Activated naive CD8-positive, alpha-beta T cell treated with anti-CD3 and anti-CD28 coated beads, Interleukin-2, amount 10 ng/mL, durations not matched to agents 7 days and 5 days (primary cell): ENCODE data around the gene TSPAN4. TPM values are rescaled to one million over a fixed set of nuclear protein-coding genes. Genes with fewer than 3 reads are reported as not detected.

Experiments
- ATAC-seq: fragments of 150-1000 bp; cut with Tn5 transposase; one replicate; pipeline ENCODE4 v1.10.0; 2021; ENCODE audit warnings: low read depth, moderate library complexity
- POLR2A ChIA-PET: fragments of 350-600 bp; sonication (Branson Sonifier 250); formaldehyde crosslinking; loops from one replicate; lab custom pipeline; 2021; ENCODE audit warnings: antibody characterized with exemption; lab: Charles Lee
- DNase-seq: peaks from one replicate; pipeline ENCODE4 v3.0.0; 2021
- H3K27ac Mint-ChIP-seq: one replicate; pipeline ENCODE4 v1.8.0; 2022; ENCODE audit warnings: mild to moderate bottlenecking, mixed read lengths
- H3K27me3 Mint-ChIP-seq: one replicate; pipeline ENCODE4 v1.8.0; 2022; ENCODE audit warnings: mild to moderate bottlenecking, moderate library complexity, mixed read lengths
- H3K36me3 Mint-ChIP-seq: one replicate; pipeline ENCODE4 v1.8.0; 2021; ENCODE audit warnings: mild to moderate bottlenecking, mixed read lengths
- H3K4me1 Mint-ChIP-seq: one replicate; pipeline ENCODE4 v1.8.0; 2021; ENCODE audit warnings: mixed read lengths
- H3K4me3 Mint-ChIP-seq: one replicate; pipeline ENCODE4 v1.8.0; 2022; ENCODE audit warnings: mild to moderate bottlenecking, moderate library complexity, mixed read lengths
- H3K9me3 Mint-ChIP-seq: one replicate; pipeline ENCODE4 v1.8.0; 2021; ENCODE audit warnings: mixed read lengths
- total RNA-seq, 2 experiments: library from RNA; stranded (reverse); gene quantifications; one replicate each; pipeline ENCODE4 v1.2.3, GENCODE V29; 2021

The TSPAN4 gene
- total RNA-seq, 2 experiments from 2014 or later, result 19.0 to 20.3 TPM

GRCh38 chr11:810040-810567 is 32.5 kb upstream of the TSPAN4 start:
- H3K27ac Mint-ChIP-seq, result peak overlapping the region; percentile 97
- DNase-seq (no peak), ATAC-seq (peak; percentile 8)
- H3K36me3 Mint-ChIP-seq, result peaks cover 14% of the 10 kb centered on the region
- H3K27me3 Mint-ChIP-seq, result no peaks in the 10 kb centered on the region
- H3K4me1 Mint-ChIP-seq, result peaks cover 27% of the 10 kb centered on the region
- peak overlapping the region; percentile 91 for H3K4me3 Mint-ChIP-seq
- POLR2A ChIA-PET, result interaction anchor here (0.6 to 2.9 kb wide), 14 partner anchors 9 to 303 kb away, joined by 3 to 51 read pairs (median 6); partner anchors contain the start of genes CD151, CRACR2B, PNPLA2 and RNH1
- no peaks in the 10 kb centered on the region for H3K9me3 Mint-ChIP-seq

- peaks cover 26% of the 10 kb centered on the region for H3K4me1 Mint-ChIP-seq
- H3K36me3 Mint-ChIP-seq, result peaks cover 14% of the 10 kb centered on the region
- POLR2A ChIA-PET, result interaction anchor here (0.8 to 1.3 kb wide), 2 partner anchors 8 to 30 kb away, joined by 3 to 21 read pairs; partner anchors contain the start of gene PNPLA2
- H3K27ac Mint-ChIP-seq, result peak overlapping the region; percentile 79
- no peak for DNase-seq
- no peak for ATAC-seq
- H3K27me3 Mint-ChIP-seq, result no peaks in the 10 kb centered on the region
- H3K9me3 Mint-ChIP-seq, result no peaks in the 10 kb centered on the region
- peak overlapping the region; percentile 91 for H3K4me3 Mint-ChIP-seq
Observed at GRCh38 chr11:811446-812245, 31.0 kb upstream of the TSPAN4 start.

- no peak for DNase-seq
- POLR2A ChIA-PET, result interaction anchor here (1.1 kb wide), 1 partner anchor 20 kb away, joined by 4 read pairs; the partner anchor contains the start of gene CD151
- no peak for ATAC-seq
- no peaks in the 10 kb centered on the region for H3K27me3 Mint-ChIP-seq
- H3K4me1 Mint-ChIP-seq, result peaks cover 26% of the 10 kb centered on the region
- H3K27ac Mint-ChIP-seq, result peak overlapping the region; percentile 45
- H3K4me3 Mint-ChIP-seq, result no peak overlapping the region
- no peaks in the 10 kb centered on the region for H3K9me3 Mint-ChIP-seq
- peaks cover 14% of the 10 kb centered on the region for H3K36me3 Mint-ChIP-seq
Observed at GRCh38 chr11:812390-812789, 30.3 kb upstream of the TSPAN4 start.

GRCh38 chr11:813072-813455 is 29.6 kb upstream of the TSPAN4 start:
- DNase-seq, result no peak
- H3K4me3 Mint-ChIP-seq, result no peak overlapping the region
- no peak for ATAC-seq
- POLR2A ChIA-PET, result interaction anchor here (1.1 kb wide), 1 partner anchor 20 kb away, joined by 4 read pairs; the partner anchor contains the start of gene CD151
- peaks cover 14% of the 10 kb centered on the region for H3K36me3 Mint-ChIP-seq
- H3K9me3 Mint-ChIP-seq, result no peaks in the 10 kb centered on the region
- H3K27ac Mint-ChIP-seq, result no peak overlapping the region
- no peaks in the 10 kb centered on the region for H3K27me3 Mint-ChIP-seq
- H3K4me1 Mint-ChIP-seq, result peaks cover 23% of the 10 kb centered on the region

- Mint-ChIP-seq H3K9me3 (no peaks in the 10 kb centered on the region), H3K27ac (no peak overlapping the region), H3K36me3 (peaks cover 14% of the 10 kb centered on the region), H3K4me1 (peaks cover 21% of the 10 kb centered on the region), H3K27me3 (no peaks in the 10 kb centered on the region), H3K4me3 (no peak overlapping the region)
- POLR2A ChIA-PET, result interaction anchor here (1.1 kb wide), 1 partner anchor 19 kb away, joined by 4 read pairs; the partner anchor contains the start of gene CD151
- DNase-seq (no peak), ATAC-seq (no peak)
Observed at GRCh38 chr11:813456-814096, 29.1 kb upstream of the TSPAN4 start.

- Mint-ChIP-seq H3K4me3 (no peak overlapping the region), H3K9me3 (no peaks in the 10 kb centered on the region), H3K27ac (no peak overlapping the region), H3K4me1 (peaks cover 17% of the 10 kb centered on the region), H3K27me3 (no peaks in the 10 kb centered on the region), H3K36me3 (peaks cover 14% of the 10 kb centered on the region)
- ATAC-seq, result no peak
- no peak for DNase-seq
- POLR2A ChIA-PET, result no interaction called here
Observed at GRCh38 chr11:815675-816432, 26.8 kb upstream of the TSPAN4 start.

GRCh38 chr11:816433-816779 is 26.2 kb upstream of the TSPAN4 start:
- Mint-ChIP-seq H3K36me3 (peaks cover 11% of the 10 kb centered on the region), H3K4me1 (peaks cover 15% of the 10 kb centered on the region), H3K4me3 (no peak overlapping the region), H3K9me3 (no peaks in the 10 kb centered on the region), H3K27ac (no peak overlapping the region), H3K27me3 (no peaks in the 10 kb centered on the region)
- no peak for ATAC-seq
- no peak for DNase-seq
- POLR2A ChIA-PET, result no interaction called here

- POLR2A ChIA-PET, result interaction anchor here (0.9 to 3.0 kb wide), 16 partner anchors 8 to 499 kb away, joined by 3 to 51 read pairs (median 10); partner anchors contain the start of genes CD151, CHID1, CRACR2B and DEAF1
- Mint-ChIP-seq H3K9me3 (no peaks in the 10 kb centered on the region), H3K27me3 (no peaks in the 10 kb centered on the region), H3K36me3 (peaks cover 3% of the 10 kb centered on the region), H3K27ac (peak within 1 kb of the TSS; percentile 82), H3K4me1 (peaks cover 7% of the 10 kb centered on the region), H3K4me3 (peak within 1 kb of the TSS; percentile 82)
- no peak for ATAC-seq
- no peak for DNase-seq
Observed at GRCh38 chr11:818396-819128, 24.1 kb upstream of the TSPAN4 start, which contains the start of gene PNPLA2. Gene PNPLA2, plus strand, starts transcription at chr11:818914. Its CDS starts 805 bp downstream, at chr11:819719.

- POLR2A ChIA-PET, result interaction anchor here (0.9 to 3.0 kb wide), 17 partner anchors 8 to 500 kb away, joined by 3 to 51 read pairs (median 8); partner anchors contain the start of genes CD151, CHID1, CRACR2B and DEAF1
- ATAC-seq (peak; percentile 62), DNase-seq (peak; percentile 97)
- Mint-ChIP-seq H3K27ac (peak overlapping the region; percentile 82), H3K27me3 (no peaks in the 10 kb centered on the region), H3K9me3 (no peaks in the 10 kb centered on the region), H3K4me3 (peak overlapping the region; percentile 82), H3K36me3 (peaks cover 2% of the 10 kb centered on the region), H3K4me1 (peaks cover 7% of the 10 kb centered on the region)
Observed at GRCh38 chr11:819129-819931, 23.3 kb upstream of the TSPAN4 start.

- DNase-seq (peak; percentile 94), ATAC-seq (peak; percentile 74)
- Mint-ChIP-seq H3K4me1 (peaks cover 7% of the 10 kb centered on the region), H3K27ac (peak overlapping the region; percentile 82), H3K9me3 (no peaks in the 10 kb centered on the region), H3K4me3 (peak overlapping the region; percentile 82), H3K36me3 (peaks cover 4% of the 10 kb centered on the region), H3K27me3 (no peaks in the 10 kb centered on the region)
- POLR2A ChIA-PET, result interaction anchor here (1.0 to 3.0 kb wide), 14 partner anchors 9 to 283 kb away, joined by 3 to 51 read pairs (median 14); partner anchors contain the start of genes CD151, CHID1, CRACR2B and DEAF1
Observed at GRCh38 chr11:819943-820649, 22.6 kb upstream of the TSPAN4 start.
